ENCODE data around the gene CEP83.
A peak's percentile ranks its signal among the peaks of the same experiment; 100 is the strongest.

DNA sequence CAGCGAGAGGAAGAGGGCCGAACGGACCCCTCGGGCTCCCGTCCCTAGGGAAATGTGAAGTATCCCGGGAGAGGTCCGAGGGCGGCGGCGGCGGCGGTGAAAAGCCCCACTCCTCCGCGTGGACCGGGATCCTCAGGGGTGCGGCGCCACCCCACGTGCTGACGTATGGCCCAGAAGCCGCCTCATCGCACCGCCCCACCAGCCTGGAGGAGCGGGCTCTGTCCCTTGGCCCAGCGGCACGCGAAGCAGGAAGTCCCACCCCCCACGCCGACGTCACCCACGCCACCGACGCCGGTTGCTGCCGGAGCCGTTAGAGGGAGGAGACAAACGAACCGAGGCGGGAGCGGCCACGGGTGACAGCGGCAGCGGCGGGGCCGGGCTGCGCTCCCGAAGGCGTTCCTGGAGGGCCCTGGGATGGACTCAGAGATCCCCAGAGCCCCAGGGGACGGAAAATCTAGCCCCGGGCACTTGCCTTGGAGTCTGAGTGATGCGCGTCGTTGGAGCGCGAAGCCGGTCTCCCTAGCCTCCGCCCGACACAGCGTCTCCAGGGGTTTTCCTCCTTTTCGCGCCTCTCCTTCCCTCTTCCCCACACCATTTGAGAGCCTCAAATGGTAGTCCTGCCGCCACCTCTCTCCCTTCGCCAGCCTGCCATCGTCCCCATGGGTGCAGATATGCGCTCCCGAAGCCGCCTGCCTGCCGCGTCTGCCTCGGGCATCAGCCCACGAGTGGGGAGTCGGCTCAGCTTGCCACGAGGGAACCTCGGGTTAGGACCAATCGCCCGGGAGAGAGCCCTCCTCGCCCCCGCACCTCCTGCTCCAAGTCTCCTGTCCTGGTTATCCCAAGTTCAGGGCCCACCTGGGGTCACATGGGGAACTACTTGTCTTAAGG, at the start of gene CEP83:
- TF ChIP-seq, protein P1, sequence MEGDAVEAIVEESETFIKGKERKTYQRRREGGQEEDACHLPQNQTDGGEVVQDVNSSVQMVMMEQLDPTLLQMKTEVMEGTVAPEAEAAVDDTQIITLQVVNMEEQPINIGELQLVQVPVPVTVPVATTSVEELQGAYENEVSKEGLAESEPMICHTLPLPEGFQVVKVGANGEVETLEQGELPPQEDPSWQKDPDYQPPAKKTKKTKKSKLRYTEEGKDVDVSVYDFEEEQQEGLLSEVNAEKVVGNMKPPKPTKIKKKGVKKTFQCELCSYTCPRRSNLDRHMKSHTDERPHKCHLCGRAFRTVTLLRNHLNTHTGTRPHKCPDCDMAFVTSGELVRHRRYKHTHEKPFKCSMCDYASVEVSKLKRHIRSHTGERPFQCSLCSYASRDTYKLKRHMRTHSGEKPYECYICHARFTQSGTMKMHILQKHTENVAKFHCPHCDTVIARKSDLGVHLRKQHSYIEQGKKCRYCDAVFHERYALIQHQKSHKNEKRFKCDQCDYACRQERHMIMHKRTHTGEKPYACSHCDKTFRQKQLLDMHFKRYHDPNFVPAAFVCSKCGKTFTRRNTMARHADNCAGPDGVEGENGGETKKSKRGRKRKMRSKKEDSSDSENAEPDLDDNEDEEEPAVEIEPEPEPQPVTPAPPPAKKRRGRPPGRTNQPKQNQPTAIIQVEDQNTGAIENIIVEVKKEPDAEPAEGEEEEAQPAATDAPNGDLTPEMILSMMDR (IDR thresholded peaks at IDR 0.05) = no peak
- TF ChIP-seq POLR2AphosphoS5 (IDR thresholded peaks at IDR 0.05) = peak; percentile 59 to 81 (median 64)
